MM.1S (cell line): ENCODE data around the gene PRPF31.

Experiments used
- CTCF ChIP-seq: fragments of 300-600 bp; sonication (generic); IDR thresholded peaks from 2 replicates; pipeline ENCODE4 v1.5.1; 2016; ENCODE audit warnings: antibody characterized with exemption, low read length, mixed read lengths
- EZH2phosphoT487 ChIP-seq: fragments of 300-600 bp; sonication (generic); IDR thresholded peaks from 2 replicates; pipeline ENCODE4 v1.6.1; 2018; ENCODE audit warnings: antibody characterized with exemption, low read length

- TF ChIP-seq CTCF = no peak
- no peak for TF ChIP-seq EZH2phosphoT487
Measured at GRCh38 chr19:54156490-54156889, 40.9 kb downstream of the PRPF31 start.
